OCI-LY7 (cell line): ENCODE data around the gene CCNE1. TPM values are rescaled to one million over a fixed set of nuclear protein-coding genes. Genes with fewer than 3 reads are reported as not detected.

Experiments
- BruUV-seq: library from RNA; stranded (reverse); fragments of 400-500 nt; replicated peaks from 2 replicates; lab custom pipeline; 2021; lab: Mats Ljungman, UMichigan
- CTCF ChIA-PET: fragments of 300-600 bp; sonication (Branson Sonifier 250); formaldehyde crosslinking; loops from one replicate; lab custom pipeline; 2022; ENCODE audit warnings: antibody characterized with exemption; ENCODE audit not compliant: unreplicated experiment; lab: Charles Lee
- POLR2A ChIA-PET: fragments of 300-600 bp; sonication (Branson Sonifier 250); formaldehyde crosslinking; loops from one replicate; lab custom pipeline; 2022; ENCODE audit warnings: antibody characterized with exemption; lab: Charles Lee
- DNase-seq: peaks from one replicate; pipeline ENCODE4 v3.0.0-alpha.2; 2015; ENCODE audit warnings: low spot score
- H2AFZ ChIP-seq: fragments of 200-600 bp; sonication (generic), shearing (Covaris generic); 2 replicates; pipeline ENCODE4 v1.6.1; 2014; ENCODE audit warnings: mild to moderate bottlenecking, antibody characterized with exemption, low read length, moderate library complexity
- H3K27ac ChIP-seq: fragments of 200-600 bp; sonication (generic); 2 replicates; pipeline ENCODE4 v1.5.1; 2014; ENCODE audit warnings: mixed run types, low read depth, mild to moderate bottlenecking, moderate library complexity, low read length, inconsistent platforms; ENCODE audit not compliant: poor library complexity, severe bottlenecking
- H3K36me3 ChIP-seq: fragments of 200-600 bp; sonication (generic); 2 replicates; pipeline ENCODE4 v1.6.1; 2014; ENCODE audit warnings: mild to moderate bottlenecking, antibody characterized with exemption, low read length, moderate library complexity, mixed read lengths; ENCODE audit not compliant: insufficient read depth
- H3K4me1 ChIP-seq: fragments of 200-600 bp; sonication (generic); 2 replicates; pipeline ENCODE4 v1.5.1; 2014; ENCODE audit warnings: mild to moderate bottlenecking, low read length; ENCODE audit not compliant: insufficient read depth, poor library complexity, severe bottlenecking
- H3K4me2 ChIP-seq: fragments of 200-600 bp; sonication (generic); 2 replicates; pipeline ENCODE4 v1.6.1; 2014; ENCODE audit warnings: mild to moderate bottlenecking, low read length
- H3K4me3 ChIP-seq: fragments of 200-600 bp; sonication (generic); 2 replicates; pipeline ENCODE4 v1.5.1; 2014; ENCODE audit warnings: mild to moderate bottlenecking, low read depth, low read length; ENCODE audit not compliant: poor library complexity, severe bottlenecking
- H3K79me2 ChIP-seq: fragments of 200-600 bp; sonication (generic); 2 replicates; pipeline ENCODE4 v1.6.1; 2016; ENCODE audit warnings: low read depth, mild to moderate bottlenecking, low read length, moderate library complexity, mixed read lengths; ENCODE audit not compliant: insufficient read depth
- H3K9me2 ChIP-seq: fragments of 200-600 bp; sonication (generic); 2 replicates; pipeline ENCODE4 v1.6.1; 2016; ENCODE audit warnings: mild to moderate bottlenecking, low read length, mixed read lengths; ENCODE audit not compliant: insufficient read depth
- H3K9me3 ChIP-seq: fragments of 200-600 bp; sonication (generic); 2 replicates; pipeline ENCODE4 v1.6.1; 2014; ENCODE audit warnings: mild to moderate bottlenecking, mixed run types, low read length, mixed read lengths
- H4K20me1 ChIP-seq: fragments of 200-600 bp; sonication (generic); 2 replicates; pipeline ENCODE4 v1.6.1; 2014; ENCODE audit warnings: mild to moderate bottlenecking, antibody characterized with exemption, low read length, moderate library complexity, mixed read lengths; ENCODE audit not compliant: insufficient read depth
- CTCF ChIP-seq: fragments of 200-600 bp; sonication (generic); conservative IDR thresholded peaks from 2 replicates; pipeline ENCODE4 v1.5.1; 2014; ENCODE audit warnings: mild to moderate bottlenecking, antibody characterized with exemption, low read length, moderate library complexity, mixed read lengths
- EZH2phosphoT487 ChIP-seq: fragments of 200-600 bp; sonication (generic); IDR thresholded peaks from 2 replicates; pipeline ENCODE4 v1.6.1; 2018; ENCODE audit warnings: low read depth, borderline replicate concordance, mild to moderate bottlenecking, mixed run types, antibody characterized with exemption, low read length, moderate library complexity, mixed read lengths
- intact Hi-C: fragments of 100-400 bp; cut with micrococcal nuclease; formaldehyde crosslinking; loops from one replicate; pipeline ENCODE4 v1.10.0; 2022; ENCODE audit not compliant: unreplicated experiment
- total RNA-seq, 2 experiments: library from RNA; depleted of rRNA in 1 of 2; stranded (reverse); fragments of >200 nt in 1 of 2; shearing (Covaris generic) in 1 of 2; gene quantifications; 2 replicates each; pipeline ENCODE4 v1.2.3, GENCODE V29; 2014 to 2022

The CCNE1 gene
- total RNA-seq, 2 experiments from 2014 or later: 23.2 to 36.1 TPM

GRCh38 chr19:29781386-29782259 lies 30.2 kb upstream of the CCNE1 start:
- BruUV-seq: no TSS peak
- H4K20me1 ChIP-seq: no peaks in the 10 kb centered on the region
- H3K4me2 ChIP-seq: no peak overlapping the region
- H3K4me1 ChIP-seq: no peaks in the 10 kb centered on the region
- H3K4me3 ChIP-seq: no peak overlapping the region
- no peak overlapping the region for H2AFZ ChIP-seq
- CTCF ChIA-PET: no interaction called here
- H3K9me3 ChIP-seq: no peaks in the 10 kb centered on the region
- no peak overlapping the region for H3K27ac ChIP-seq
- no peak for TF ChIP-seq CTCF
- TF ChIP-seq EZH2phosphoT487: no peak
- no peaks in the 10 kb centered on the region for H3K36me3 ChIP-seq
- POLR2A ChIA-PET: interaction anchor here (0.7 kb wide), 2 partner anchors 19 to 20 kb away, joined by 3 to 7 read pairs; no protein-coding TSS in a partner anchor
- intact Hi-C loops: no loop called here
- no peaks in the 10 kb centered on the region for H3K79me2 ChIP-seq
- no peak for DNase-seq
- H3K9me2 ChIP-seq: no peaks in the 10 kb centered on the region

GRCh38 chr19:29782260-29782580 lies 29.6 kb upstream of the CCNE1 start:
- CTCF ChIA-PET: no interaction called here
- Histone ChIP-seq H3K79me2 (no peaks in the 10 kb centered on the region), H4K20me1 (no peaks in the 10 kb centered on the region), H3K4me2 (no peak overlapping the region), H3K27ac (no peak overlapping the region), H2AFZ (no peak overlapping the region), H3K9me2 (no peaks in the 10 kb centered on the region), H3K4me3 (no peak overlapping the region), H3K4me1 (no peaks in the 10 kb centered on the region), H3K9me3 (no peaks in the 10 kb centered on the region), H3K36me3 (no peaks in the 10 kb centered on the region)
- DNase-seq: no peak
- POLR2A ChIA-PET: interaction anchor here (0.7 kb wide), 1 partner anchor 11 kb away, joined by 3 read pairs; no protein-coding TSS in a partner anchor
- intact Hi-C loops: no loop called here
- no TSS peak for BruUV-seq
- TF ChIP-seq CTCF (no peak), EZH2phosphoT487 (no peak)

- ChIA-PET POLR2A (no interaction called here), CTCF (no interaction called here)
- H3K36me3 ChIP-seq: no peaks in the 10 kb centered on the region
- no peak overlapping the region for H3K4me3 ChIP-seq
- no peaks in the 10 kb centered on the region for H3K9me2 ChIP-seq
- H3K4me2 ChIP-seq: no peak overlapping the region
- intact Hi-C loops: no loop called here
- H3K79me2 ChIP-seq: no peaks in the 10 kb centered on the region
- no TSS peak for BruUV-seq
- no peak overlapping the region for H2AFZ ChIP-seq
- TF ChIP-seq EZH2phosphoT487: no peak
- no peak for TF ChIP-seq CTCF
- H4K20me1 ChIP-seq: no peaks in the 10 kb centered on the region
- no peak overlapping the region for H3K27ac ChIP-seq
- no peaks in the 10 kb centered on the region for H3K4me1 ChIP-seq
- DNase-seq: no peak
- no peaks in the 10 kb centered on the region for H3K9me3 ChIP-seq
Measured at GRCh38 chr19:29783627-29784190, 28.1 kb upstream of the CCNE1 start.
